ENCODE measurements around the gene SPINDOC.
"Not testable (repeated sequence)": the region's sequence is repeated elsewhere in the genome, so short reads cannot be mapped to it uniquely, and the experiment has no call there.

Gene SPINDOC

GRCh38 chr11:63791495-63792167, 21.6 kb upstream of the SPINDOC start:
- DNase-seq: no peak

- DNase-seq: no peak
These were observed 20.1 kb upstream of the SPINDOC start for GRCh38 chr11:63793161-63793560.

- no peak for DNase-seq
These were observed 18.2 kb upstream of the SPINDOC start for GRCh38 chr11:63795066-63795465.

DNA sequence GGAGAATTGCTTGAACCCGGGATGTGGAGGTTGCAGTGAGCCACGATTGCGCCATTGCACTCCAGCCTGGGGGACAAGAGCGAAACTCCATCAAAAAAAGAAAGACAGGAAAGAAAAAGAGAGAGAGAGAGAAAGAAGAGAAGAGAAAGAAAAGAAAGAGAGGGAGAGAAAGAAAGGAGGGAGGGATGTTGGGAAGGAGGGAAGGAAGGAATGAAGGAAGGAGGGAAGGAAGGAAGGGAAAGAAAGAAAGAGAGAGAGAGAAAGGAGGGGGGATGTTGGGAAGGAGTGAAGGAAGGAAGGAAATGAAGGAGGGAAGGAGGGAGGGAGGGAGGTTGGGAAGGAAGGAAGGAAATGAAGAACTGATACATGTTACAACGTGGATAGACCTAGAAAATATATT, 12.3 kb upstream of the SPINDOC start:
- DNase-seq: no peak

DNA sequence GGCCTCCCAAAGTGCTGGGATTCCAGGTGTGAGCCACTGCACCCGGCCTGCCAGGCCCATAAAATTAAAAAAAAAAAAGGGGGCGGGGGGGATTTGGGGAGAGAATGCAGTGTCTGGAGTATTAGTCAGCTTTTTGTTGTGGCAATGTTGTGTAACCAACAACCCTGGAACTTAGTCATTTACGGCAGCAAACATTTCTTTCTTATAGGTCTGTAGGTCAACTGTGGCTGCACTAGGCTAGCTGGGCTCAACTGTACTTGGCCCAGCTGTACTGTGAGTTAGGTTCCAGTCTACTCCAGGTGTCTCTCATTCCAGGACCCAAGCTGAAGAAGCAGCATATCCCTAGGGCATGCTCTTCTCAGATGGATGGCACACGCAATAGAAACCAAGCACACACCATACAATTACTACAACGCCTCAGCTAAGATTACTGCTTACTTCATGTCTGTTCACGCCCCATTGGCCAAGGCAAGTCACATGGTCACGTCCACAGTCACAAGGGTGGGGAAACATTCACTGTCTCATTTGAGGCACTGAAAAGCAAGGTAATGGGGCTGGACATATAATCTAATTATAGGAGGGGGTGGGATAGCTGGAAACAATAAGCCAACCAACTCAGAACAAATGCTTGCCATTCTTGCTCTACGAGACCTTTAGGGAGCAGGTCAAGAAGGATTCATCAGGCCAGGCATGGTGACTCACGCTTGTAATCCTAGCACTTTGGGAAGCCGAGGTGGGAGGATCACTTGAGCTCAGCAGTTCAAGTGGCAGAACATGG, 10.4 kb upstream of the SPINDOC start:
- DNase-seq: no peak

GRCh38 chr11:63804259-63804658, 9.0 kb upstream of the SPINDOC start:
- DNase-seq: peak; percentile 52

- no peak for DNase-seq
These were observed 7.3 kb upstream of the SPINDOC start for GRCh38 chr11:63805844-63806415.

GRCh38 chr11:63810383-63810782, 2.9 kb upstream of the SPINDOC start:
- DNase-seq: not testable (repeated sequence)

DNA sequence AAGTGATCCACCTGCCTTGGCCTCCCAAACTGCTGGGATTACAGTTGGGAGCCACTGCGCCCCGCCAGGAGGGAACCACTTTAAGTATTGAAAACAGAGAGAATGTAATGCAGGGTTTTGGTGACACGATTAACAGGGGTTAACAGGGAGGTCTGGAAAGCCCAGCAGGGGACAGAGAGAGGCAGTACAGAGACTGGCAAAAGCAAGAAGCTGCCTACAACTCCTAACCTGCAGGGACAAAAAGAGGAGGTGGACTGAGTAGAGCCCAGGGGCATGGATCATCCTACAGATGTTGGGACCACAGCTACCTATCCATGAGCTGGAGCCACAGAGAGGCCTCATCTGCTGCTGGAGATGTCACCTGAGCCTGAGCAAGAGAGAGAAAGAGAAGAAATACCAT, 1.7 kb upstream of the SPINDOC start:
- DNase-seq: no peak

DNA sequence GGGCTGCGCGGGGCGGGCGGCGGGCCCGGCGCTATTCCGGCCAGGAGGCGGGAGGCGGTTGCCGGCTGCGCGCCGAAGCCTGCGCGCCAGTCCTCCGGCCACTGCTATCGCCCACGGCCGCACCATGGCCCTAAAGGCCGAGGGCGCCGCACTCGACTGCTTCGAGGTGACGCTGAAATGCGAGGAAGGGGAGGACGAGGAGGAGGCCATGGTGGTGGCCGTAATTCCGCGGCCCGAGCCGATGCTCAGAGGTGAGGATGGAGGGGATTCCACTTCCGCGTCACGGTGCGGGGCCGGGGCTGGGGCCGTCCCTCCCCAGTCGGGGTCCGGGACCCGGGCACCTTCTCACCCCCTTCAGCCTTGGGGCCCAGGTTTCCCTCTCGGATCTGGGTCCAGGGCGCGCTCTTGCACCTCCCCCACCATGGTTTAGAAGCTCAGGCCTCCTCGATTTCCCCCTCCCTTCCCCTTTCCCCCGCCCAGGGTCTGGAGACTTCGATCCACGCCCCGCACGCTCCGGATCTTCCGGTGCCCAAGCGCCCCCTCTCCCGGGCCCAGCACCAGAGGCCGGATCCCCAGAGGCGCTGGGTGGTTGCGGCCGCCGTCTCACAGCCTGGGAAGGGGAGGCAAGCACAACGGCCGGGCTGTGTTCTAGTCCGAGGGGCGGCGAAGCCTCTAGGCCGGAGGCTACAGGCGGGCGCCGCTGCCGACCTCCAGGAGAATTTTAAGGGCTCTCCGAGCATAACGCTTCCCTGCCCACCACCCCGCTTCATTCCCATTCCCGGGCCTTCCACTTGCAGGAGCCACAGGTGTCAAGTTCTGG, 517 bp downstream of the SPINDOC start:
- DNase-seq: peak; percentile 41

DNA sequence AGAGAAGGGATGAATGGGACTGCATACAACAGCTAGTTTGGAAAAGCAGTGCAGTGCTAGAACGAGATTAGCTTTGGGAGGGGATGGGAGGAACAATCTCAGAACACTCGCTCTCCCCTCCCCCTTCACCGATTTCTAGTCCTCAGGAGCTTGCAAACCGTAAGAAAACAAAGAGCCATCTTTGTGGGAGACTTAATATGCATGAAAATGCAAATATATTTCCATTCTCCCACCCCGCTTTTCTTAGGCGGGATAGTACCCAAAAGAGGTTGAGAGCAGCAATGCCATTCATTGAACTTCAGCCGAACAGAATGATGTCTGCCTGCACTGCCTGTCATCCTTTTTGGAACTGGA, 1.1 kb downstream of the SPINDOC start:
- peak; percentile 84 for DNase-seq

DNA sequence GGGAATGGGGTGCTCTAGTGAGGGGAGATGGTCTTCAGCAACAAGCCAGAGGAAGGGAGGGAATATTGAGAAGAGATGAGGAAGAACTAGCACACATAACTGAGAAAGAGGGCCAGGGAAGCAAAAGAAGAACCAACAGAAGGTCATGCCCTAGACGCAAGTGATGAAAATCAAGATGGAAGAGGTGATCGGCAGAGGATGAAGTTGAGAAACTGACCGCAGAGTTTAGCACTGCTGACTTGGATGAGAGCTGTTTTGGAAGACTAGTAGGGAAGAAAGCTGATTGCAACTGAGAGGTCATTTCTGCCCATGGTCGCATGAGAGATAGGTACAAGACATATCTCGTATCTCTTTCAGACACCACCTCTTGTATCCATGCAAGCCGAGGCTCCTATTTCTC, 2.9 kb downstream of the SPINDOC start:
- DNase-seq: no peak

DNA sequence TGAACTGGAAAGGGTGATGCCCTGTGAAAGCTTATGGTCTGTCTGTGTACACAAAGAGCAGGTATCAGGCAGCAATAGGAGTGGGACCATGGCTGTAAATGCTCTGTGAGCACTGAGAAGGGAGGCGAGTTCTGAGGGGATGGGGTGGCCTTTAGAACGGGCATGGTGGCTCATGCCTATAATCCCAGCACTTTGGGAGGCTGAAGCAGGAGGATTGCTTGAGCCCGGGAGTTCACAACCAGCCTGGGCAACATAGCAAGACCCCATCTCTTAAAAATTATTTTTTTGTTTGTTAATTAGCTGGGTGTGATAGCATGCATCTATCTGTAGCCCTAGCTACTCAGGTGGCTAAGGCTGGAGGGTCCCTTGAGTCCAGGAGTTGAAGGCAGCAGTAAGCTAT, 3.5 kb downstream of the SPINDOC start:
- DNase-seq: no peak

DNA sequence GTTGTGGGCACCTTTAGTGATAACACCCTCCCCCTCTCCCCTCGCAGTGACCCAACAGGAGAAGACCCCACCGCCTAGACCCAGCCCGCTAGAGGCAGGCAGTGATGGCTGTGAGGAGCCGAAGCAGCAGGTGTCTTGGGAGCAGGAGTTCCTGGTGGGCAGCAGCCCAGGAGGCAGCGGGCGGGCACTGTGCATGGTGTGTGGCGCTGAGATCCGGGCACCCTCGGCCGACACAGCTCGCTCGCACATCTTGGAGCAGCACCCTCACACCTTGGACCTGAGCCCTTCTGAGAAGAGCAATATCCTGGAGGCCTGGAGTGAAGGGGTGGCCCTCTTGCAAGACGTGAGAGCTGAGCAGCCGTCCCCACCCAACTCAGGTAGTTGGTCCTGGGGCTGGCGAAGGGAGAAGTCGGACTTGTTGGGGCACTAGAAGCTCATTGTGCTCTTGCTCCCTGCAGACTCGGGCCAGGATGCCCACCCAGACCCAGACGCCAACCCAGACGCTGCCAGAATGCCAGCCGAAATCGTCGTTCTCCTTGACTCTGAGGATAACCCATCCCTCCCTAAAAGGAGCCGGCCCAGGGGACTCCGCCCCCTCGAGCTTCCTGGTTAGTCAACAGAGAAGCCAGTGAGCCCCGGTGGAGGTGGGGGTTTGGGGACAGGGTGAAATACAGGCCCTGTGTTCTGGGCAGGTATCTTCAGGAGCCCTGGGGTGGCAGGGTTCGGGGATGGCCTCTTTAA, 4.7 kb downstream of the SPINDOC start:
- DNase-seq: no peak

DNA sequence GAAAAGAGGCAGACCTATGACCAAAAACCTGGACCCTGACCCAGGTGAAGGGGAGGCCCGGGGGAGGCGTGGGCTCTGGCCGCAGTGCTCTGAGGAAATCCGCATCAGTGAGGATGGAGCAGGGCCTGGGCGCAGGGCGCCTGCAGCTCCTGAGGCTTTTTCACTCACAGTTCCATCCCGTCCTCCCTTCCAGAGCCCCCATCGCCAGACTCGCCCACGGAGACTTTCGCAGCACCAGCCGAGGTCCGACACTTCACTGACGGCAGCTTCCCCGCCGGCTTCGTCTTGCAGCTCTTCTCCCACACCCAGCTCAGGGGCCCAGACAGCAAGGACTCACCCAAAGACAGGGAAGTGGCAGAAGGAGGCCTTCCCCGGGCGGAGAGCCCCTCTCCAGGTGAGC, 5.4 kb downstream of the SPINDOC start:
- DNase-seq: no peak

DNA sequence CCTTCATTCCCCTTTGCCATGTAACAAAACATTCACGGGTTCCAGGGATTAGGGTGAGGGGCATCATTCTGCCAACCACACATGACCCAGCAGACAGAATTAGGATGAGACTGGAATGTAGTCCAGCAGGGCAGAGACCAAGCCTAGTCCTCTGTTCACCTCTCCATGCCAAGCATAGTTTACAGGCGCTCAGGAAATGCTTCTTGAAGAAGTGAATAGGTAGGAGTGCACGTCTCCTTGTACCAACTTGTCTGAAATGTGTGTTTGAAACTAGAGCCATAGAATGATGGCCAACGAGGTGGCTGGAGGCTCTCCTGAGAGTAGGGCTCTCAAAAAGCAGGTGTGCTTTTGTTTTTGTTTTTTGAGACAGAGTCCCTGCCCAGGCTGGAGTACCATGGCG, 8.2 kb downstream of the SPINDOC start:
- no peak for DNase-seq

GRCh38 chr11:63826471-63827190, 13.4 kb downstream of the SPINDOC start:
- no peak for DNase-seq

- no peak for DNase-seq
These were observed 16.7 kb downstream of the SPINDOC start for GRCh38 chr11:63829823-63830489.

DNA sequence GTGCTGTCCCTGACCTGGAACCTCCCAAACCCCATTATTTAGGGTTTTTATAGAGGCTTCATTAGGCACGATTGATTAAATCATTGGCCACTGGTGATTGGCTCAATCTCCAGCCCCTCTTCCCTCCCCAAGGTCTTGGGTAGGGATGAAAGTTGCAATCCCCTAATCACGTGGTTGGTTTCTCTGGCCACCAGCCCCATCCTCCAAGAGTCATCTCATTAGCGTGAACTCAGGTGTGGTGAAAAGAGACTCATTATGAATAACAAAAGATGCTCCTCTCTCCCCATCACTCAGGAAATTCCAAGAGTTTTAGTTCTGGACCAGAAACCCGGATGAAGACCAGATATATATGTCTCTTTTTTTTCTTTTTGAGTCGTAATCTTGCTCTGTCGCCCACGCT, 18.1 kb downstream of the SPINDOC start:
- no peak for DNase-seq

DNA sequence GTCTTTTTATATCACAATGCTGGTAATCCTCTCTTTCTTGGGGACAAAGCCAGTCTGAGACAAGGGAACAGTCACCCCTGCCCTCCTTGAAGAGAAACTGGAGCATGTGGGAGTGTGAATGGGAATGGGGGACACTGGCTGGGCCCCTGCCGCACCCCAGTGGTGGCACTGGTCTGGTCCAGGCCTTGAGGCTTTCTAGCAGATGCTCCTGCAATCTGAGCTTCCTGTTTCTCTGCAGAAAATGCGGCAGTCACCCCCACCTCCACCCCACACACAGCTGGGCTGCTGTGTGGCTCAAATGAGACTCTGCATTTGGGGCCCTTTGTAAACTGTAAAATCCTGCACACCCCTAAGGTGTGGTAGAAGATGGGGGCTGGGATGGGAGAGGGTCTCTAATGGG, 19.1 kb downstream of the SPINDOC start:
- DNase-seq: no peak

GRCh38 chr11:63833048-63833447, 19.8 kb downstream of the SPINDOC start:
- no peak for DNase-seq

Measured in NCI-H526 treated with DMSO at 0.1 percent for 48 hours (cell line).